ENCODE measurements around the gene FOXO3. TPM values are rescaled to one million over a fixed set of nuclear protein-coding genes. Genes with fewer than 3 reads are reported as not detected.
"Not testable (repeated sequence)": the region's sequence is repeated elsewhere in the genome, so short reads cannot be mapped to it uniquely, and the experiment has no call there.

Gene FOXO3
- total RNA-seq, 1 donor from 2014 or later = 60.3 TPM

GRCh38 chr6:108524528-108525248 is 36.0 kb upstream of the FOXO3 start:
- no peaks in the 10 kb centered on the region for H3K27me3 Mint-ChIP-seq (ENCODE audit: unreplicated experiment)
- no peak overlapping the region for H3K4me3 Mint-ChIP-seq (ENCODE audit: unreplicated experiment)
- H3K9me3 Mint-ChIP-seq (ENCODE audit: unreplicated experiment) = no peaks in the 10 kb centered on the region
- TF ChIP-seq, protein P1, sequence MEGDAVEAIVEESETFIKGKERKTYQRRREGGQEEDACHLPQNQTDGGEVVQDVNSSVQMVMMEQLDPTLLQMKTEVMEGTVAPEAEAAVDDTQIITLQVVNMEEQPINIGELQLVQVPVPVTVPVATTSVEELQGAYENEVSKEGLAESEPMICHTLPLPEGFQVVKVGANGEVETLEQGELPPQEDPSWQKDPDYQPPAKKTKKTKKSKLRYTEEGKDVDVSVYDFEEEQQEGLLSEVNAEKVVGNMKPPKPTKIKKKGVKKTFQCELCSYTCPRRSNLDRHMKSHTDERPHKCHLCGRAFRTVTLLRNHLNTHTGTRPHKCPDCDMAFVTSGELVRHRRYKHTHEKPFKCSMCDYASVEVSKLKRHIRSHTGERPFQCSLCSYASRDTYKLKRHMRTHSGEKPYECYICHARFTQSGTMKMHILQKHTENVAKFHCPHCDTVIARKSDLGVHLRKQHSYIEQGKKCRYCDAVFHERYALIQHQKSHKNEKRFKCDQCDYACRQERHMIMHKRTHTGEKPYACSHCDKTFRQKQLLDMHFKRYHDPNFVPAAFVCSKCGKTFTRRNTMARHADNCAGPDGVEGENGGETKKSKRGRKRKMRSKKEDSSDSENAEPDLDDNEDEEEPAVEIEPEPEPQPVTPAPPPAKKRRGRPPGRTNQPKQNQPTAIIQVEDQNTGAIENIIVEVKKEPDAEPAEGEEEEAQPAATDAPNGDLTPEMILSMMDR (IDR thresholded peaks at IDR 0.05) = no peak
- DNase-seq (ENCODE audit: extremely low spot score, unreplicated experiment) = no peak
- peak overlapping the region; percentile 64 for H3K27ac Mint-ChIP-seq (ENCODE audit: unreplicated experiment)
- H3K4me1 Mint-ChIP-seq (ENCODE audit: unreplicated experiment) = peaks cover 12% of the 10 kb centered on the region
- peaks cover 5% of the 10 kb centered on the region for H3K36me3 Mint-ChIP-seq (ENCODE audit: unreplicated experiment)

GRCh38 chr6:108526739-108527174 is 34.0 kb upstream of the FOXO3 start:
- Mint-ChIP-seq H3K4me1 (ENCODE audit: unreplicated experiment) (peaks cover 12% of the 10 kb centered on the region), H3K9me3 (ENCODE audit: unreplicated experiment) (no peaks in the 10 kb centered on the region), H3K4me3 (ENCODE audit: unreplicated experiment) (no peak overlapping the region), H3K27me3 (ENCODE audit: unreplicated experiment) (no peaks in the 10 kb centered on the region), H3K36me3 (ENCODE audit: unreplicated experiment) (peaks cover 5% of the 10 kb centered on the region), H3K27ac (ENCODE audit: unreplicated experiment) (no peak overlapping the region)
- DNase-seq (ENCODE audit: extremely low spot score, unreplicated experiment) = no peak
- TF ChIP-seq, protein P1 (IDR thresholded peaks at IDR 0.05) = peak; percentile 83

DNA sequence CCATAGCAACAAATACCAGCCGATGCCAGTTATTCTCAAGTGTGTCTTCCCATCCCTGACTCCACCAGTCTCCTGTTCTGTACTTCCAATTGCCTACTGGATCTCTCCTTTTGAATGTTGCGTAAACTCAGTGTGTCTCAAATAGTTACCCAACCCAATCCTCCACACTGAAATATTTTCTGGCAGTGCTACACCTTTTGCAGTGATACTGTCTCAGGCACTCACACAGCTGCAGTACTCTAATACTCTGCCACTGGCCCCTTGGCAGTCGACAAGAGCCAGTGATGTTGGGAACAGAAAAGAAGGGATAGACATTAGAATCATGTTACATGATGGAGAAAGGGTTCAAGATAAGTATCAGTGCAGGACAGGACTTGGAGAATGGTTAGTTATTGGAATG is 31.8 kb upstream of the FOXO3 start:
- no peak overlapping the region for H3K4me3 Mint-ChIP-seq (ENCODE audit: unreplicated experiment)
- TF ChIP-seq, protein P1 (IDR thresholded peaks at IDR 0.05) = no peak
- H3K4me1 Mint-ChIP-seq (ENCODE audit: unreplicated experiment) = peaks cover 13% of the 10 kb centered on the region
- H3K27me3 Mint-ChIP-seq (ENCODE audit: unreplicated experiment) = peaks cover 4% of the 10 kb centered on the region
- H3K9me3 Mint-ChIP-seq (ENCODE audit: unreplicated experiment) = no peaks in the 10 kb centered on the region
- DNase-seq (ENCODE audit: extremely low spot score, unreplicated experiment) = no peak
- no peak overlapping the region for H3K27ac Mint-ChIP-seq (ENCODE audit: unreplicated experiment)
- H3K36me3 Mint-ChIP-seq (ENCODE audit: unreplicated experiment) = no peaks in the 10 kb centered on the region

- H3K4me3 Mint-ChIP-seq (ENCODE audit: unreplicated experiment) = no peak overlapping the region
- DNase-seq (ENCODE audit: extremely low spot score, unreplicated experiment) = no peak
Observed at GRCh38 chr6:108531332-108531731, 29.4 kb upstream of the FOXO3 start.

GRCh38 chr6:108535114-108535742 is 25.5 kb upstream of the FOXO3 start:
- no peak overlapping the region for H3K4me3 Mint-ChIP-seq (ENCODE audit: unreplicated experiment)
- peaks cover 13% of the 10 kb centered on the region for H3K27me3 Mint-ChIP-seq (ENCODE audit: unreplicated experiment)
- no peaks in the 10 kb centered on the region for H3K36me3 Mint-ChIP-seq (ENCODE audit: unreplicated experiment)
- H3K9me3 Mint-ChIP-seq (ENCODE audit: unreplicated experiment) = peaks cover 3% of the 10 kb centered on the region
- DNase-seq (ENCODE audit: extremely low spot score, unreplicated experiment) = no peak
- TF ChIP-seq, protein P1 (IDR thresholded peaks at IDR 0.05) = no peak
- H3K27ac Mint-ChIP-seq (ENCODE audit: unreplicated experiment) = no peak overlapping the region
- H3K4me1 Mint-ChIP-seq (ENCODE audit: unreplicated experiment) = peaks cover 10% of the 10 kb centered on the region

More at GRCh38 chr6:108531332-108531731, 29.4 kb upstream of the FOXO3 start:
- TF ChIP-seq, protein P1 (IDR thresholded peaks at IDR 0.05) = no peak
- Mint-ChIP-seq H3K9me3 (ENCODE audit: unreplicated experiment) (no peaks in the 10 kb centered on the region), H3K36me3 (ENCODE audit: unreplicated experiment) (no peaks in the 10 kb centered on the region), H3K4me1 (ENCODE audit: unreplicated experiment) (peaks cover 4% of the 10 kb centered on the region), H3K27ac (ENCODE audit: unreplicated experiment) (no peak overlapping the region), H3K27me3 (ENCODE audit: unreplicated experiment) (peaks cover 9% of the 10 kb centered on the region)

DNA sequence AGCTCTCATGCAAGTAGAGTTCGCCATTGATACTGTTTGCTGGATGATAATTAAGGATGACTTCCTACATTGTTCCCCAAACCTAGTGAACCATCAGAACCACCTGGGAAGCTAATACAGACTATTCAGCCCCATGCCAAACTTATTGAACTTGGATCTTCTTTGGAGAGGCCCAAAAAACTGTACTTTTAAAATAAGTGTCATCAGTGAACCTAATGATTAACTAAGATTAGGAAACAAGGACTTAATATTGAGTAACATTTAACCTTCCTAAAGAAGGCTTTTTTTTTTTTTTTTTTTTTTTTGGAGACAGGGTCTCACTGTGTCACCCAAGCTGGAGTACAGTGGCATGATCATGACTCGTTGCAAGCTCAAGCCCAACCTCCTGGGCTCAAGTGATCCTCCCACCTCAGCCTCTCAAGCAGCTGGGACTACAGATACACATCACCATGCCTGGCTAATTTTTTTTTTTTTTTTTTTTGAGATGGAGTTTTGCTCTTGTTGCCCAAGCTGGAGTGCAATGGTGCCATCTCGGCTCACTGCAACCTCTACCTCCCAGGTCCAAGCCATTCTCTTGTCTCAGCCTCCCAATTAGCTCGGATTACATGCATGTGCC is 24.7 kb upstream of the FOXO3 start:
- peaks cover 13% of the 10 kb centered on the region for H3K27me3 Mint-ChIP-seq (ENCODE audit: unreplicated experiment)
- H3K4me1 Mint-ChIP-seq (ENCODE audit: unreplicated experiment) = peaks cover 10% of the 10 kb centered on the region
- not testable (repeated sequence) for H3K36me3 Mint-ChIP-seq (ENCODE audit: unreplicated experiment); H3K27ac Mint-ChIP-seq (ENCODE audit: unreplicated experiment); DNase-seq (ENCODE audit: extremely low spot score, unreplicated experiment); H3K4me3 Mint-ChIP-seq (ENCODE audit: unreplicated experiment); H3K9me3 Mint-ChIP-seq (ENCODE audit: unreplicated experiment)

All from osteocyte (in vitro differentiated cells).